ENCODE measurements around the gene MEX3A. TPM values are rescaled to one million over a fixed set of nuclear protein-coding genes. Genes with fewer than 3 reads are reported as not detected.

The MEX3A gene
- polyA plus RNA-seq, 1 donor = 21.8 TPM

DNA sequence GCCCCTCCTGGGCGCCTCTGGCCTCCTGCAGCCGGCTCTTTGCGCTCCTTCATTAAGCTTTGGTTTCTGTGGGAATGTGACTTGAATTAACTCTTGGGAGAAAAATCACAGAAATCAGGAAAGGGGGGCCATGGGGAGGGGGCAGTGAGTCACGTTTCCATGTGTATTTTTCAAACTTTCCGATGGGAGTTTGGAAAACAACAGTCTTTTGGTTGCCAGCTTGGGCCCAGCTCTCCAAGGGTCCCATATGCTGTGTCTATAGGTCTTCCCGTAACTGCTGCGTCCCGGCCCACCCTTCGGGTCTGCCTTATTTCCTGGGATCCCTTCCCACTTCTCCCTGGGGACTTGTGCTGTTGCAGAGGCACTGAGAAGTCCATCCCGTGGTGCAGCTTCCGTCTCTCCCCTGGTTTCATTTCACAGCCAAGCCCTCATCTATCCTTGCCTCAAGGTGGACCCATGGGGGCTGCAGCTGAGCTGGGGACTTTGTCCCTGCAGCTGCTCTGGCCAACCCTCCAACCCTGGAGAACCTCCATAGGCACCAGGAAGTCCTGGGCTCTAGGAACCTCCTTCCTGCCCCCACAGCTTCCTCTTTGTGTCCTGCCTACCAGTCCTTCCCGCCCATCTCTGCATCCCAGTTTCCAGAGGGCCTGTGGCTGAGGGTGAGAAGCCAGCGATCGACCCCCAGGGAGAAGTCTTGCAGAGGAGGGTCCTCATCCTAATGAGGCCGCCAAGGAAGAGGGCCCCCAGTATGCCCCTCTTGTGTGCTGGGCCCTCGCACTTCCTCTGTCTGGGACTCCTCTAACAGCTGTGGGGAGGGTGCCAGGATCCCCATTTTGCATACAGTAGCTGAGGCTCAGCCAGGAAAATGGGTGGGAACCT, 20.6 kb upstream of the MEX3A start:
- DNase-seq (ENCODE audit: low read depth) = no peak

DNA sequence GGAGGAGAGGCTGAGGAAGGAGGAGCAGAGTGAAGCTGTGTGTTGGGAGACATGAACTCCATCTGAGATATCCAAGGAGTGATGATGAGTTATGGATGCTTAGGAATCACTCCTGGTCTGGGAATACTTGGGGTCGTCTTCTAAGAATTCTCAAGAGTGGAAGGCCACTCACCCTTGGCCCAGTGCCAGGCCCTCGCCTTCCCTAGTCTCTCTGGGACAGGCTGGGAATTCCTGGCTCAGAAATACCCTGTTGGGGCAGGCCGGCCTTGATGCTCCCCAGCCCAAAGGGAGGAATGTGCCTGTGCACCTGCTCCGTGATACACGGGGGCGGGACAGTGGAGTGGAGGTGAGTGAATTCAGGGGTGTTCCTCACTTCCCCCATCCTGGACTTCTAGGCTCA, 19.6 kb upstream of the MEX3A start:
- no peak for DNase-seq (ENCODE audit: low read depth)

DNA sequence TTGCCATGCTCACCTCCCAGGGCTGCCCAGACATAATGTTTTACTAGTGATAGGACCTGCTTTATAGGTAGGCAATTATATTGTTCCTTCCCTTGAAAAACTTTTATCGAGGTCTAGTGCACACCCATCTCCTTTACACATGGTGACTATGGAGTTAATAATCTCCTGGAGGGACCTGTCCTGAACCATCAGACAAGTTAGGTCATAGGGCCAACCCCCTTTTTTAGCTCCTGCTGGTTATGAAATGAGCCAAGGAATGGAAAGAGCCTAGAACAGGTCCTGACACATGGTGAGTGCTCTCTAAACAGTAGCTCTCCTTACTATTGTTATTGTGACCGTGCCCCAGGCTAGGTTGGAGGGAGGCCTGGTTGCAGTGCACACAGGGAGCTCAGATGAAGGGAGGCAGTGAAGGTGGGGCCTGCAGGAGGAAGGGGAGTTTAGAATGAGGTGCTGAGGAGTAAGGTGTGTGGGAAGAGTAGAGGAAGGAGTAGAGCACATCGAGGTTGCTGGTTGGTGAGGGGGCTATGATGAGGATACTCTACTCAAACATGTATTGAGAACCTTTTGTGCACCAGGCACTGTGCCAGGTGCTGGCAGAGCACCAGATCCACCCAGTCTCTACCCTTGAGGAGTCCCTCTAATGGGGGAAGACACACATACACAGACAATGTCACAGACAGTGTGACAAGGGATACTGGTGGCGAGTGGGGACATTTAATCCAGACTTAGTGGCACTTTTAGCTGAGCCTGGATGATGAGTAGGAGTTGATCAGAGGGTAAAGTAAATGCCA, 18.1 kb upstream of the MEX3A start:
- no peak for DNase-seq (ENCODE audit: low read depth)

DNA sequence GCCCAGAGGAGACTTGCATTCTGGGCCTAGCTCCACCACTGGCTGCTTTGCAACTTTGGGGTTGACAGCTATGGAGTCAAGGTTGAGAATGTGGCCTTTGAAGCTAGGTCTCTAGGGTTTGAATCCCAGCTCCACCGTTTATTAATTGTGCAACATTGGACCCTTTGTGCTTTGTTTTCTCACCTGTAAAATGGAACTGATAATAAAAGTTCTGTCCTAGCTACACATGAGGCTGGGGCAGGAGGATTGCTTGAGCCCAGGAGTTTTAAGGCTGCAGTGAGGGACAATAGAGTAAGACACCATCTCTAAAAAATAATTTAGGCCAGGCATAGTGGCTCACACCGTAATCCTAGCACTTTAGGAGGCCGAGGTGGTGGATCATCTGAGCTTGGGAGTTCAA, 17.0 kb upstream of the MEX3A start:
- DNase-seq (ENCODE audit: low read depth) = no peak

DNA sequence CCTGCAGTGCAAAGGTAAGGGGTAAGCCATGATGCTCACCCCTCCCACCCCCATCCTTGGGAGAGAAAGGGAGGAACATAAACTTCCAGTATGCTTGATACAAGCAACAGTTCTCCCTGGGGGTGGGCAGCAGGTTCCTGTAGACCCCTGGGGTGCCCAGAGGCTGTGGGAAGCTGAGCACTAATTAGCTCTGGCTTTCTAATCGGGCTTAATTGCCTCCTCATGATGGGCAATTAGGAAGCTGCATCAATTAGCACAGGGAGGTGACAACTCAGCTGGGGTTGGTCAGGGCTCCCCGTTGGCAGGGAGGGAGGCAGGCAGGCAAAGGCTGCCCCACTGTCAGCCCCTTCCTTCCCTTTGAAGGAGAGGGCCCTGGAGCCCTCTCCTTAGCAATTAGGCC, 16.5 kb upstream of the MEX3A start:
- DNase-seq (ENCODE audit: low read depth) = no peak

DNA sequence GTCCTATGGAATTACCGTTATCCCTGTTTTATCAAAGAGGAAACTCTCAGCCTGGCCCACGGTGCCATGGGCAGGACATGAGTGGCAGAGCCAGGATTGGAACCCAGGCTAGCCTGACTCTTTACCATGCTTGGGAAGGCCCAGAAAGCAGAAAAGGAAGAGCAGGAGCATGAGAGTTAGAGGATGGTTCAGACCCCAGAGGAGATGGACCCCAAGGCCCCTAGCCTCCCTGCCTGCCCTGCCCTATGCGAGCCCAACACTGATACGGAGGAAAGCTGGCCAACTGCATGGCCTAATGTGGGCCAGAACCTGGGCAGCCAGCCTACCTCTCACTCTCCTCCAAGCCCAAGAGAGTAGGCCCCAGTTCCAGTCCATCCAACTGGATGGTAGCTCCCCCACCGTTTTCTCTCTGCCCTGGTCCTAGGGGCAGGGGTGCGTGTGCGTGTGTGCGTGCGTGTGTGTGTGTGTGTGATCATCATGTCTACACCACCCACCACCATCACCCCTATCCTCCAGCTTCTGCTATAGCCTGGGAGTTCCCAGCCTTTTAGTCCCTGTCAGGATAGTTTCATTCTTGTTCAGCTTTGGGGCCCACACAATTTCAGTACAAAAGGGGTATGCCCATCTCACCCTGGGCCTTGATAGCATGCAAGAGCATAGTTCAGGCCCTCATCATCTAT, 15.4 kb upstream of the MEX3A start:
- DNase-seq (ENCODE audit: low read depth) = no peak

DNA sequence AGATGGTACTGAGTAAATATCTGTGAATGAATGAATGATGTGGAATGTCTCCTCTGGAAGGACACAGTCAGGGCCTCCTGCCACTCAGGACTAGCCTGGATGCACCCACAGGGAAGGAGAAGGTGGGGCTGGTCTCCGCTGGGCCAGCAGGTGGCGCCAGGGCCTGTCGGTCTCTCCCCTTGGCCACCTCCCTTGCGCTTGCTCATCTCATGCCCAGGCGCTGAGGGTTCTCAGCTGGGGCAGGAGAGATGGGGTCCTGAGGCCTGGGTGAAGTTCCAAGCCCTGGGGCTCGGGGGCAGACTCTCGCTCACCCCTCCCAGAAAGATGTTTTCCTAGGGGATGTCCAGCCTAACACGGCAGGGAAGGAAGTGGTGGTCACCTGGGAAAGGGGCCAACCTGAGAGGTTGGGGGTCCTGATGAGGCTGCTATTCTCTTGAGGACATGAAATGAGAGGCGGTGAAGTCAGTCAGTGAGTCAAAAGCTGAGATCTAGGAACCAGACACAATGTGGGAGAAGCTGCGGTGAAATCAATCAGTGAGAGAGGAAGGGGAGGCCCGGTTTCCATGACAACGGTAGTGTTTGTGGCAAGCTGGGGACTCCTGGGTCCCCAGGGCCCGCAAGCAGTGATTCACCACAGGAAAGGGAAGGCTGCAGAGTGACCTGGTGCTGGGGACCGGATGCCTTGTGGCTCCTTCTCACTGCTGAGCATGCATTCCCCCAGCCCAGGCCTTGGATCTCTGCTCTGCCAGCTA, 14.6 kb upstream of the MEX3A start:
- DNase-seq (ENCODE audit: low read depth) = no peak

DNA sequence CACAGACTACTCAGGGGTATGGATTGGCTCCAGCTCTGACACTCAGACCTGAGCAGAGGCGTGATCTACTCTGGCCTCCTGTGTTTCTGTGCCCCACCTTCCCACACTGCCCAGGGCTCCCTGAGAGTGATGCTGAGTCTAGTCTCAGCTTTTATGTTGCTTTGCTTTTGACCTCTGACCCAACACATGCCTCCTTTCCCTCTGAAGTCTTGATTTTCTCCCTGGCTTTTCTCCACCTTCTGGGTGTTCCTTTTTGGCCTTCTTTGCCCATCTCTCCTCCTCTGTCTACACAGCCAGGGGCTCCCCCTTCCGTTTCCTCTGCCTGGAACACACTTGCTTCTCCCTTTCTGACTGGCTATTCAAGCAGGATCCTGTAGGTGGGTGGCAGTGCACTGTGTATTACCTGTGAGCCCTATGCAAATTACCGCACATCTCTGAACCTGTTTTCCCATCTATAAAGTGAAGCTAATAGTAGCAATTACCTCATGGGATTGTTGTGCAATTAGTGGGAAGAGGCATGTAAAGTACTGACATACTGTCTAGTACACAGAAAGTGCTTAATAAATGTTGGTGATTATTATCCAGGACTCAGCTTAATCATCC, 13.7 kb upstream of the MEX3A start:
- DNase-seq (ENCODE audit: low read depth) = no peak

DNA sequence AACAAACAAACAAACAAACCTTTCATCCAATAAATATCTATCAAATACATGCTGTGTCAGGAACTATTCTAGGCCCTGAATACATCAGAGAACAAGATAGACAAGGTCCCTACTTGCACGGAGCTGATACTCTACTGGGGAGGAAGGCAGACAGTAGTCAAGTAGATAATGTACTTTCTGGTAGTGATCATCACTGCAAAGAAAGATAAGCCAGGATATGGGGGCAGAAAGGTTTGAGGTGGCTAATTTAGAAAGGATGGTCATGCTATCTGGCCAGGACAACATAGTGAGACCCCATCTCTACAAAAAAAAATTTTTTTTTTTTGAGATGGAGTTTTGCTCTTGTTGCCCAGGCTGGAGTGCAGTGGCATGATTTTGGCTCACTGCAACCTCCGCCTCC, 9.3 kb upstream of the MEX3A start:
- DNase-seq (ENCODE audit: low read depth) = no peak

DNA sequence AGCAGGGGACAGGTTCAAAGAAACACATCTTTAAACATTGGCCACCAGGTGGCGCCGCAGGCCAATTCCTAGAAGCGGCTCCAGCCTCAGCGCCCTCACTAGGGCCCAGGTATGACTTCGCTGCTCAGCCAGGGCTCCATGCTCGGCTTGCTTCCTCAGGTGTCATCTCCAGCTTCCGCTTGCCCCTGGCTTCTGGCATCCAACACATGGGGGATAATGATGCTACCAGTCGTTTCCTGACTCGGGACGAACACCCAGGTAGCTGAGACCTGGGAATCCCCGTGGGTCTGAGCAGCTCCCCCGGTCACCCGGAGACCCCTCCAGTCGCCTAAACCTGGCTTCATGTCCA, 8.5 kb upstream of the MEX3A start:
- no peak for DNase-seq (ENCODE audit: low read depth)

DNA sequence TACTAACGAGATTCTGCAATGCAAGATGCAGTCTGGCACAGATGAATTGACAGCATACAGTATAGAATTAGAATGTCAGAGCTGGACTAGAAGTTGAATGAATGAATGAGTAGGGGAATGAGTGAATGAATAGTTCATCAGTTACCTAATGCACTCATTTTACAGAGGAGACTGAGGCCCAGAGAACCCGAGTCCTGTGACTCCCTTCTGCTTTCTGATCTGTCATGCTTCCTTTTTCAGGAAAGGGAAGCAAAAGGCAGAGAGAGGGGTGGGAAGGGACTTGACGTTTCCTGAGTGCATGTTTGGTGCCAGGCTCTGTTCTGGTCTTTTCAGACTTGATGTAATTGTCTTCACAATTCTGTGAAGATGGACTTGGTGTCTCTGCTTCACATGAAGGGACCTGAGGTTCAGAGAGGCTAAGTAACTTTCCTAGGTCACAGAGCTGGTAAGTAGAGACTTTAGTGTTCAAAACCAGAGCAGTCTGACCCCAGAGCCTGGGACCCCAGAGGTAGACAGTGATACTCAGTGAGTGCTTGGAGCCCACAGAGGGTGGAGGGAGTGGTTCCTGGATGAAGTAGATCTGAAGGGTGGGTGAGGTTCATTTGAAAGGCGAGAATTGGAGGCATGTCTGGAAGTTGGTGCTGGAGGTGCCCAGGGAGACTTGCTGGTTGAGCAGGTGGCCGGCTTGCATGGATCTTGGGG, 8.0 kb upstream of the MEX3A start:
- no peak for DNase-seq (ENCODE audit: low read depth)

DNA sequence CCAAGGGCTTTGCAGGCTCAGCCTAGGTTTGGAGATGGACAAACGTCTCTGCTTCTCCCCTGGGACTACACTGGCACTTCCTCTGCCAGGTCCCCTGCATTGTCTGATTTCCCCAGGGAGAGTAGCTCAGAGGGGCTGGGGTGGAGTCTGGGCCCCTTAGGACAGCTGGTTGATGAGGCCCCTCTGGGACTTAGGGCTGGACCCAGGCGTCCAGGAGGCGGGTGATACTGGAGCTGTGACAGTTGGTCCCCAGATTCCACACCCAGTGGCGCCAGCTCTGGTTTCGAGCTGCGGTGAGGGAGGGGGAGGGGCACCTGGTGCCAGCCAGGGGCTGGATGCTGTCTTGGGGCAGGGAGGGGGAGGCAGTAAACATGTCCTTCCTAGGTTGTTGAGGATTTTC, 7.4 kb upstream of the MEX3A start:
- DNase-seq (ENCODE audit: low read depth) = no peak

DNA sequence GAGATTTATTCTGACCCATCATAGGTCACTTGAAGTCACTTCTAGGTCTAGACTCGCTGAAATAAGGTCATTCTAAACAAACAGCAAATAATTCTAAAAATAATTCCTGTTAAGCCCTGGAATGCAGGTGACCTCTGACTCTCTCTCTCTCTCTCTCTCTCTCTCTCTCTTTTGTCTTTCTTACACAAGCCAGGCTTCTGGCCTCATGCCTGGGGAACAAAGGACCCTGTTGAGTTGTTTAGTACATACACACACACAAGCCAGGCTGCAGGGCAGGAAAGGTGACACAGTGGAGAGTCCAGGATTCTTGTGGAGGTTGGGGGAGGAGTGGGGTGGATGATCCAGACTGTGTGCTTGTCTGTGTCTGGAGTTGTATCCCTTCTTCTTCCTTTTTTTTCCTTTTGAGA, 4.0 kb upstream of the MEX3A start:
- no peak for DNase-seq (ENCODE audit: low read depth)

DNA sequence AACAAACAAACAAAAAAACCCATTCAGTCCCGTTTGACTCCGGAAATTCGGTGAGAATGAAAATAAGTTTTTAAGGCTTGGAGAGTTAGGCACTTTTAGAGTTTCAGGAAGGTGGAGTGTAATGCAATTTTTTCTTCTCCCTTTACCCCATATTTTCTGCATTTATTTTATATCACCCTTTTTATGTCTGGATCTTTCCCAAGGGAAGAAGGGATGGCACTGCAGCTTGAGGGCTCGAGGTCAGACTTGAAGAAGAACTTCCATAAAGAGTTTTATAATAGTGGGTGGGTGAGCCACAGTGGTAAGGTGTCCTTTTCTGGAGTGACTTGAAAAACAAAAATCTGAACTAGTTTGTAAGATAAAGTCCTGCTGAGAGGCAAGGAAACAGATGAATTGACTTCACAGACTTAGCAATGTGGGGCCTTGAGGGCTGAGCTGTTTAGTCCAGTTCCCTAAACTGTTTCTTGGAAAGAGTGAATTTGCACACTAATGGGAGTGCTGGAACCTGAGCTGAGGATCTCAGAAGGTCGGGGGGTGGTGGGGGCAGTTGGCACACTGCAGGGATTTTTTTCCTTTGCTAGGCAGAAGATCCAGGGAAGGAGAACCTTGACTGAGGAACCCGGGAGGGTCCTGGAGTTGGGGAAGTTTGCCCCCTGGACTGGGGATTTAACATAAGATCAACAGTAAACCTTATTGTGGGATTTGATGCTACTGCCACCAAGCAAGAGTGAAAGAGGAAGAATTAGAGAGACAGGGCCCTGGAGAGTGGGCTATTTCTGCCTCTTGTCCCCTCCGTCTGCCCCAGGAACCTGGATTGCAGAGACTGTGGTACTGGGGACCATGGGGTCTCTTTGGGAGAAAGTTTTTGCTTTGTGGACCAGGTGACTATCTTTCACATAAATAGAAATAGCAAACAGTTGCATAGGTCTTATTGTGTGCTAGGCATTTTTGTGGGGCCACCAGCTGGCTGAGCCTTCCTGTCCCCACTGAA, 1.8 kb upstream of the MEX3A start:
- no peak for DNase-seq (ENCODE audit: low read depth)

DNA sequence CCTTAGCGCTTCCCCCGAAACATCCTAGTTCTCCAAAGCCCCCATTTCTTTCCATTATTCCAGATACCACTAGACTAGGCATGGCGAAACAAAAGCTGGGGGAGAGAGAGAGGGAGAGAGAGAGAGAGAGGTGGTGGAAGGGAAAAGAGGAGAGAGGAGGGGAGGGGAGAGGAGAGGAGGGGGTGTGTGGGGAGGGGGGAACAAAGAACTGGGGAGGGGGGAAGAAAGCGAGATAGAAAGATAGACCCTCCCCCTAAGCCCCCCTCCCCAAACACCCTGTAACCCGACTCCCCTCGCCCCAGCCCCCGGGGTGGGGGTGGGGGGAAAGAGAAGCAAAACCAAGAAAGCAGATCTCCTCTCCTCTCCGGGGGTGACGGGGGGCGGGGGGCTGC, 352 bp downstream of the MEX3A start:
- DNase-seq (ENCODE audit: low read depth) = no peak

DNA sequence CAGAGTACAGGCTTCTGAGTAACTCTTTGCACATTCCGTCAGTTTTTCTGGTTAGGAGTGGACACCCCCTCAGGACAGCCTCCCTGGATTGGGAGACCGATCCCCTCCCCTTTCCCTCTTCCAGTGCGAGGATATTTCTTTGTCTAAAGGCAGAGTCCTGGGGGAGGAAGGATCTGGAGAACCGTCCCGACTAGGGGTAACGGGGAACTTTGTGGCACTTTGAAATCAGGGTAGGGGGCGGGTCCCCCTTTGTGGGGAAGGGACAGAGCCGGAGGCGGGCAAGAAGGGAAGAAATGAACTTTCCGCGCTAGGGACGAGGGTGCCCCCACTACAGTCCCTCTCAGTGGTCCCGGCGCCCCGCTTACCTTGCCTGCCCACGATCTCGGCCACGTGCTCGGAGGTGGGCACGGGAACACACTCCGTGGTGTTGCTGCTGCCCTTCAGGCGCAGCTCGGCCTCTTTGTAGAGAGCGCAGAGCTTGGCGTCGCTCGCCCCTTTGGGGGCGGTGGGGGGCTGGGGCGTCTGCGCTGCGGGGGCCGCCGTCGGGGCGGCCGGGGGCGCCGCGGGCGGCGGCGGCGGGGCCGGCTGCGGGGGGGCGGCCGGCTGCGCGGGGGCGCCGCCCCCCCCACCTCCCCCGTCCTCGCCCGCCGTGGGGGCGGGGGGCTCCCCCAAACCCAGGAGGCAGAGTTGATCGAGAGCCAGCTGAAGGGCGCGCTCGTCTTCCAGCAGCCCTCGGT, 917 bp downstream of the MEX3A start:
- no peak for DNase-seq (ENCODE audit: low read depth)

DNA sequence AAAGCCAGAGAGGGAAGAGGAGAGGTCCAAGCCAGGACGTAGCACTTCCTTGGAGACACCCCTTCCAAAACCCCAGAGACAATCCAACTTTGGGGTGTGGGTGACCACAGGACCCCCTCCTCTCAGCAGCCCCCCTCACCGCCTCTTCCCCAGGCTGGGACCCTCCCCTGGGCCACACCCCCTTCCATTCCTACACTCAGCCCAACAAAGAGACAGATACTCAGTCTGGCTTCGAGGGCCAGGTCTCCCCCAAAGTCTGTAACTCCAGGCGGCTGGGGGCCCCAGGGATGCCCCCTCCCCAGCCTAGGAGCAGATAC, 1.4 kb downstream of the MEX3A start:
- no peak for DNase-seq (ENCODE audit: low read depth)

DNA sequence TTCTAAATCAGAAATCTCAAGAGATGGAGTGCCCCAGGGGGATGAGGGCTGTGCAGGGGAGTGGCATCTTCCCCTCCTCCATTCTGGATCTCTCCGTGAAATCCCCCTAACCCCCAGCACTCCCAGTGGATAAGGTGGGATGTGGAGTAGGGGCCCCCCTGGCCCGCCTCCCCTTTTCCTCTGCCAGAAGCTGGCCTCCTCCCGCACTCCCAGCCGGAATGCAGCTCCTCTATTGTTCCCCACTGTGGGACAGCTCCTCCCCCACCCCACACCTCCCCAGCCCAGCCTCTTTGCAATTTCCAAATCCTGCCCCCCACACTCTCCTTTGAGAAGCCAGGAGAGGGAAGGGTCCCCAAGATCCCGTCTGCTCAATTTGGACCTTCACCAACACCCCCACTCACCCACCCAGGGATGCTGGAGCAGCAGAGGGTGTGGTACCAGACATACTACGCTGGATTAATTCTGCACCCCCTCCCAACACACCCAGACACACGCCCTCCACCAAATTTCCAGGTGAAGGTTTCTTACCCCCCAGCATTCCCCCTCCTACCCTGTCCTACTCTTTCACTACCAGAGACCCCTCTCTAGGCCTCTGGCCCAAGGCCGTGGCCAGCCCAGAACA, 1.9 kb downstream of the MEX3A start:
- no peak for DNase-seq (ENCODE audit: low read depth)

DNA sequence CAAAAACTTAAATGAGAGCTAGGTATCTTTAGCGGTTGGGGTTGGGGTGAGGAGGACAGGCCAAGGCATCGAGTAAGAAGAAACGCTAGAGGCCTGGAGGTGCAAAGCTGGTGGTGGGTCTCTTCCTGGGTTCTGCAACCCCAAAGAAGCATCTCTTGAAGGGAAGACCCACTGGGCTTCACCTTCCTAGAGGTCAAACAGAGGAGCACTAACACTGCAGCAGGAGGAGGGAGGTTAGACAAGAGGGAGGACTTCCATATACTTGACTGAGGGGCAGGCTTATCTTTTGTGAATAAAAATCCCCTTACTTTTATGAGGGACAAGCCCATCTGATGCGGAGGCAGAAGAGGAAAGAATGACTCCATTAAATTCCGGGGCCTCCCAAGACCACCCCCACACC, 2.5 kb downstream of the MEX3A start:
- DNase-seq (ENCODE audit: low read depth) = no peak

Measured in forelimb muscle (tissue), 1 donor.